ENCODE results near the gene PRKCH. TPM values are rescaled to one million over a fixed set of nuclear protein-coding genes. Genes with fewer than 3 reads are reported as not detected.

The PRKCH gene
- total and polyA plus RNA-seq, 2 of the 13 experiments (the other 11 are each of a cell fraction or from before 2014, with no cell fraction given) = 0.48 to 1.3 TPM

DNA sequence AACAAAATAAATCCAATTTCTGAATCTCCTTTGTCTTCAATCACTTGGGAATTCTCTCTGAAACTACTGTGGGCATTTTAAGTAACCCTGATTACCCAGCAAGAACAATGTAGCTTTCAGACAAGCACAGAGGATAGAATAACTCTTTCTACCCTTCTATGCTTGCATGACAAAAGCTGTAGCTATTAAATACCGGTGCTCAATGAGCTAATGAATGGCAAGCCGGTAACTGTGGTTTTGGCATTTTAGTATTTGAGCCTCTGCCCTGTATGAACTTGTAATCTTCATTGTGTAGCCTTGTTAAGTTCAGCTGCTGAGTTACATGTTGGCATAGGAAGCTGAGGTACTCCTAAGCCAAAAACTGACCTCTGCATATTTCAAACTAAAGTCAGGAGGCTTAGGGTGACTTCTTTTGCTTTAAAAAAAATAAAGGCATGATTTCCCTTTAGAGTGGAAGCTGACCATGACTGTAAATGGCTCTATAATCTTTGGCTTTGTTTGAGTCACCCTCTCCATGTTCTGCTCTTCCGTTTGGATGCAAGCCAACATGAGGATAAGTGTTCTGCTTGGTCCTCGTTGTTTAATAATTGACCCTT, 202.9 kb downstream of the PRKCH start (continued):
- TF ChIP-seq RNF219 (CRISPR knock-in tag; IDR thresholded peaks at IDR 0.05) (no peak), DPF2 (CRISPR knock-in tag; IDR thresholded peaks at IDR 0.05; ENCODE audit: borderline replicate concordance, low read depth) (no peak), HNRNPK (IDR thresholded peaks at IDR 0.05; ENCODE audit: low read depth, low read length, poor library complexity, severe bottlenecking) (no peak), ZNF556 (CRISPR knock-in tag; IDR thresholded peaks at IDR 0.05; ENCODE audit: borderline replicate concordance) (no peak), DDIT3 (CRISPR knock-in tag; IDR thresholded peaks at IDR 0.05) (no peak), HMG20A (CRISPR knock-in tag; IDR thresholded peaks at IDR 0.05; ENCODE audit: borderline replicate concordance) (peak; percentile 41; the same call in 1 of the 2 replicates), NR1H2 (CRISPR knock-in tag; IDR thresholded peaks at IDR 0.05; ENCODE audit: borderline replicate concordance, low read depth) (no peak), HNF4G (IDR thresholded peaks at IDR 0.05; ENCODE audit: borderline replicate concordance, low read depth, low read length) (no peak), HNF4G (CRISPR knock-in tag; IDR thresholded peaks at IDR 0.05; ENCODE audit: borderline replicate concordance, low read depth) (no peak), KLF15 (CRISPR knock-in tag; IDR thresholded peaks at IDR 0.05; ENCODE audit: borderline replicate concordance) (no peak), SAP130 (CRISPR knock-in tag; IDR thresholded peaks at IDR 0.05; ENCODE audit: low read depth) (peak; percentile 45; the same call in 1 of the 2 replicates), ZNF703 (CRISPR knock-in tag; IDR thresholded peaks at IDR 0.05; ENCODE audit: borderline replicate concordance) (no peak), ZFYVE20 (CRISPR knock-in tag; IDR thresholded peaks at IDR 0.05; ENCODE audit: borderline replicate concordance, low read depth) (no peak)
- TF ChIP-seq, protein P1, sequence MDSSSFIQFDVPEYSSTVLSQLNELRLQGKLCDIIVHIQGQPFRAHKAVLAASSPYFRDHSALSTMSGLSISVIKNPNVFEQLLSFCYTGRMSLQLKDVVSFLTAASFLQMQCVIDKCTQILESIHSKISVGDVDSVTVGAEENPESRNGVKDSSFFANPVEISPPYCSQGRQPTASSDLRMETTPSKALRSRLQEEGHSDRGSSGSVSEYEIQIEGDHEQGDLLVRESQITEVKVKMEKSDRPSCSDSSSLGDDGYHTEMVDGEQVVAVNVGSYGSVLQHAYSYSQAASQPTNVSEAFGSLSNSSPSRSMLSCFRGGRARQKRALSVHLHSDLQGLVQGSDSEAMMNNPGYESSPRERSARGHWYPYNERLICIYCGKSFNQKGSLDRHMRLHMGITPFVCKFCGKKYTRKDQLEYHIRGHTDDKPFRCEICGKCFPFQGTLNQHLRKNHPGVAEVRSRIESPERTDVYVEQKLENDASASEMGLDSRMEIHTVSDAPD (CRISPR knock-in tag; IDR thresholded peaks at IDR 0.05) = no peak
- TF ChIP-seq, protein P2, sequence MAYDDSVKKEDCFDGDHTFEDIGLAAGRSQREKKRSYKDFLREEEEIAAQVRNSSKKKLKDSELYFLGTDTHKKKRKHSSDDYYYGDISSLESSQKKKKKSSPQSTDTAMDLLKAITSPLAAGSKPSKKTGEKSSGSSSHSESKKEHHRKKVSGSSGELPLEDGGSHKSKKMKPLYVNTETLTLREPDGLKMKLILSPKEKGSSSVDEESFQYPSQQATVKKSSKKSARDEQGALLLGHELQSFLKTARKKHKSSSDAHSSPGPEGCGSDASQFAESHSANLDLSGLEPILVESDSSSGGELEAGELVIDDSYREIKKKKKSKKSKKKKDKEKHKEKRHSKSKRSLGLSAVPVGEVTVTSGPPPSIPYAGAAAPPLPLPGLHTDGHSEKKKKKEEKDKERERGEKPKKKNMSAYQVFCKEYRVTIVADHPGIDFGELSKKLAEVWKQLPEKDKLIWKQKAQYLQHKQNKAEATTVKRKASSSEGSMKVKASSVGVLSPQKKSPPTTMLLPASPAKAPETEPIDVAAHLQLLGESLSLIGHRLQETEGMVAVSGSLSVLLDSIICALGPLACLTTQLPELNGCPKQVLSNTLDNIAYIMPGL (CRISPR knock-in tag; IDR thresholded peaks at IDR 0.05; ENCODE audit: borderline replicate concordance in 1 of 2, low read depth in 1 of 2) = no peak
- TF ChIP-seq, protein P3, sequence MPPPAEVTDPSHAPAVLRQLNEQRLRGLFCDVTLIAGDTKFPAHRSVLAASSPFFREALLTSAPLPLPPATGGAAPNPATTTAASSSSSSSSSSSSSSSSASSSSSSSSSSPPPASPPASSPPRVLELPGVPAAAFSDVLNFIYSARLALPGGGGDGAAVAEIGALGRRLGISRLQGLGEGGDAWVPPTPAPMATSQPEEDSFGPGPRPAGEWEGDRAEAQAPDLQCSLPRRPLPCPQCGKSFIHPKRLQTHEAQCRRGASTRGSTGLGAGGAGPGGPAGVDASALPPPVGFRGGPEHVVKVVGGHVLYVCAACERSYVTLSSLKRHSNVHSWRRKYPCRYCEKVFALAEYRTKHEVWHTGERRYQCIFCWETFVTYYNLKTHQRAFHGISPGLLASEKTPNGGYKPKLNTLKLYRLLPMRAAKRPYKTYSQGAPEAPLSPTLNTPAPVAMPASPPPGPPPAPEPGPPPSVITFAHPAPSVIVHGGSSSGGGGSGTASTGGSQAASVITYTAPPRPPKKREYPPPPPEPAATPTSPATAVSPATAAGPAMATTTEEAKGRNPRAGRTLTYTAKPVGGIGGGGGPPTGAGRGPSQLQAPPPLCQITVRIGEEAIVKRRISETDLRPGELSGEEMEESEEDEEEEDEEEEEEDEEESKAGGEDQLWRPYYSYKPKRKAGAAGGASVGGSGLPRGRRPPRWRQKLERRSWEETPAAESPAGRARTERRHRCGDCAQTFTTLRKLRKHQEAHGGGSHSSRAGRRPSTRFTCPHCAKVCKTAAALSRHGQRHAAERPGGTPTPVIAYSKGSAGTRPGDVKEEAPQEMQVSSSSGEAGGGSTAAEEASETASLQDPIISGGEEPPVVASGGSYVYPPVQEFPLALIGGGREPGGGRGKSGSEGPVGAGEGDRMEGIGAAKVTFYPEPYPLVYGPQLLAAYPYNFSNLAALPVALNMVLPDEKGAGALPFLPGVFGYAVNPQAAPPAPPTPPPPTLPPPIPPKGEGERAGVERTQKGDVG (CRISPR knock-in tag; IDR thresholded peaks at IDR 0.05; ENCODE audit: borderline replicate concordance) = no peak
